Fibroblast of mammary gland (primary cell): ENCODE data around the gene PROK2.

Experiments
- DNase-seq: peaks from one replicate; pipeline ENCODE4 v3.0.0-alpha.2; 2010; ENCODE audit warnings: low read depth
- H3K4me3 ChIP-seq: 2 replicates; pipeline ENCODE4 v1.5.1; 2011; ENCODE audit warnings: low read depth, mild to moderate bottlenecking, low read length, moderate library complexity; ENCODE audit not compliant: control insufficient read depth
- CTCF ChIP-seq: conservative IDR thresholded peaks from 2 replicates; pipeline ENCODE4 v1.5.1; 2011; ENCODE audit warnings: low read depth, low read length, inconsistent platforms; ENCODE audit not compliant: control insufficient read depth, insufficient read depth

PROK2 gene

DNA sequence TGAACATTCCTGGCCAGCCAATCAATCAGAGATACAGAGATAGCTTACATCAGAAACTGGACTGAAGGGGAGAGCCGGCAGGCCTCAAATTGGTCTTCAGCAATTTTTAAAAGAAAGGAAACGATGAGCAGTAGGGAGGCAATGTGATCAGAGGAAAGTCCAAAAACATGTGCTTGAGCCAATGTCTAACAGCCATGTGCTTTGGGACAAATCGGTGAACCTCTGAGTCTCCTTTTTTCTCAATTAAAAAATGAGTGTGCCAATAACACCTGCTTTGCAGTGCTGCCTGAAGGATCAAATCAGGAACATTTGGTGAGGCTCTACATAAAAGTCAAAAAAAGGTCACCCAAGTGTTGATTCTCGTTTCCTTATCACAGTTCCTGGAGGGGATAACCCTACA, 52.3 kb downstream of the PROK2 start:
- H3K4me3 ChIP-seq: no peak overlapping the region
- no peak for DNase-seq
- no peak for TF ChIP-seq CTCF

GRCh38 chr3:71728632-71729342, 56.2 kb downstream of the PROK2 start:
- no peak for TF ChIP-seq CTCF
- H3K4me3 ChIP-seq: no peak overlapping the region
- no peak for DNase-seq

GRCh38 chr3:71726146-71726545, 58.8 kb downstream of the PROK2 start:
- DNase-seq: no peak
- H3K4me3 ChIP-seq: no peak overlapping the region
- TF ChIP-seq CTCF: no peak

DNA sequence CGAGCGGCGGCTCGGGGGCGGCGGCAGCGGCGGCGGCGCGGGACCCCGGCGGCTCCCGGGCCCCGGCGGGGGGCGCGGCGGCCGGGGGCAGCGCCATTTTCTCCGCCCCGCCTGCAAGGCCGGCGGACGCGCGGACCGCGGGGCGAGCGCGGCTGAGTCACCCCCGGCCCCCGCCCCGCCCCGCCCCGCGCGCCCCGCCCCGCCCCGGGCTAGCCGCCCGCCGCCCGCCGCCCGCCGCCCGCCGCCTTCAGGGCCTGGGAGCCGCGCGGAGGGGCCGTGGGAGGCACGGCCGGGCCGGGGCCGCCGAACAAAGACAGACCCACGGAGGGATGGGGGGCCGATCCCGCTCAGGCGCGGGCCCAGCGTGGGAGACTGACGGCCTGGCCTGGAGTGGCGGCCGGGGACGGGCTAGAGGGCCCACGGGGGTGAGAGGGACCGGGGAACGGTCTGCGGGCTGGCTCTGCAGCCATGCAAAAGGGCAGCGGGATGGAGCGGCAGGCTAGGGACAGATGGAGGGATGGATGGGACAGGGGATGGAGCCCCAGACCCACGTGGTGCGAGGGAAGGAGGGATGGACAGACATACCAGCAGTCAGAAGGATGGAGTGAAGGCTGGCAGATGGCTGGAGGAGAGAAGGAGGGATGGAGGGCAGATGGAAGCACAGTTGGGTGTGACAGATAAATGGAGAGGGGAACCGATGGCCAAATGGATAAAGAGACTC, 59.5 kb downstream of the PROK2 start, which contains the start of gene EIF4E3:
EIF4E3 (minus strand) TSS at position 132 of the 721 bp plus-strand sequence; CDS start at position 97, 35 bp downstream.
- peak within 1 kb of the TSS; percentile 69 for H3K4me3 ChIP-seq
- TF ChIP-seq CTCF: no peak
- peak; percentile 19 for DNase-seq

DNA sequence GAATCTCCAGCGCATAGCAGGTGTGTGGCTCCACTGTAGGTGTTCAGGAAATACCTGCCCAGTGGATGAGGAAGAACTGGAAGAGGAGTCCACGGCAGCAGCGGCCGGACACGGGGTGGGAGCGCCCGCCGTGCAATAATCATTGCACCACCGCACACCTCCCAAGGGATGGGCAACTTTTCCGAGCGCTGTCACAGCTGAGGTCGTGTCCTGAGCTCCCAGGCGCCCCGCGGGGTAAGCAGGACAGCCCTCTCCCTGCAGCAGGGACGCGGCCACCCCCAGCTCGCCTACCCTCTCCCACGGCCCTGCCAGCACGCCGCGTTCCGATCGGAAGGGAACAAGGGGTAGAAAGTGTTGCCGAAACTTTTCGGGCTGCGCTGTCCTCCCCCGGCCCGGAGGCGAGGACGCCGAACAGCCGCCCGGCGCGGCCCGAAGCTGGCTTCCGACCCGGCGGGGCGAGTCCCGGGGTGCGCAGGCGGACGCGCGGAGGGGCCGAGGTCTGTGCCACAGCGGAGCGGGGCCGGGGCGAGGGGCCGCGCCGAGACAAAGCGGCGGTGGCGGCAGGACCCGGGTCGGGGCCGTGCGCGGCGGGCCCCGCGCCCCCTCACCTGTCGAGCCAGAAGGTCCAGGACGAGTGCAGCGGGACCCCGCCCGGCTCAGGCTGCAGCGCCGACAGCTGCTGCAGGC, 60.2 kb downstream of the PROK2 start:
- TF ChIP-seq CTCF: no peak
- no peak for DNase-seq
- H3K4me3 ChIP-seq: peak overlapping the region; percentile 69

GRCh38 chr3:71724171-71724453, 60.8 kb downstream of the PROK2 start:
- no peak overlapping the region for H3K4me3 ChIP-seq
- TF ChIP-seq CTCF: no peak
- DNase-seq: no peak
